OCI-LY3 (cell line): Measurements from ENCODE around the gene SOWAHB.

Experiments
- H2AFZ ChIP-seq: fragments of 200-600, 300-600 bp; shearing (Covaris generic); 2 replicates; pipeline ENCODE4 v1.6.0; 2014; ENCODE audit warnings: antibody characterized with exemption, low read depth, low read length
- H3K27ac ChIP-seq: fragments of 200-600, 300-600 bp; sonication (generic); 2 replicates; pipeline ENCODE4 v1.5.1; 2014; ENCODE audit warnings: mild to moderate bottlenecking, low read length, moderate library complexity, mixed read lengths
- H3K27me3 ChIP-seq: fragments of 200-600, 300-600 bp; sonication (generic); 2 replicates; pipeline ENCODE4 v1.6.1; 2014; ENCODE audit warnings: low read depth, low read length, mixed read lengths
- H3K36me3 ChIP-seq: fragments of 200-600, 300-600 bp; sonication (generic); replicated peaks from 2 replicates; pipeline ENCODE3; 2014; ENCODE audit warnings: low read depth, low read length, mixed read lengths
- H3K4me1 ChIP-seq: fragments of 300-600, 200-600 bp; sonication (generic); 2 replicates; pipeline ENCODE4 v1.6.1; 2014; ENCODE audit warnings: low read length, mixed read lengths
- H3K4me2 ChIP-seq: fragments of 200-600, 300-600 bp; sonication (generic); 2 replicates; pipeline ENCODE4 v1.6.1; 2014; ENCODE audit warnings: low read length, mixed read lengths
- H3K4me3 ChIP-seq: fragments of 300-600, 200-600 bp; sonication (generic); 2 replicates; pipeline ENCODE4 v1.5.1; 2014; ENCODE audit warnings: antibody characterized with exemption, mild to moderate bottlenecking, low read length, moderate library complexity
- H3K79me2 ChIP-seq: fragments of 300-600, 200-600 bp; shearing (Covaris generic); 2 replicates; pipeline ENCODE4 v1.6.1; 2014; ENCODE audit warnings: mild to moderate bottlenecking, low read length, mixed read lengths
- H3K9ac ChIP-seq: fragments of 300-600, 200-600 bp; shearing (Covaris generic); 2 replicates; pipeline ENCODE4 v1.6.0; 2014; ENCODE audit warnings: mild to moderate bottlenecking, low read length, moderate library complexity
- H3K9me3 ChIP-seq: fragments of 200-600, 300-600 bp; shearing (Covaris generic); 2 replicates; pipeline ENCODE4 v1.6.1; 2014; ENCODE audit warnings: low read length, mixed read lengths; ENCODE audit not compliant: insufficient read depth
- H4K20me1 ChIP-seq: fragments of 200-600, 300-600 bp; sonication (generic); 2 replicates; pipeline ENCODE4 v1.6.1; 2016; ENCODE audit warnings: low read length, mixed read lengths; ENCODE audit not compliant: insufficient read depth
- EZH2phosphoT487 ChIP-seq: fragments of 200-600 bp; shearing (Covaris generic); IDR thresholded peaks from 2 replicates; pipeline ENCODE4 v1.6.1; 2018; ENCODE audit warnings: antibody characterized with exemption, mixed run types, low read depth
- TF ChIP-seq, protein P1 (sequence below): fragments of 200-600, 300-600 bp; sonication (generic); IDR thresholded peaks from 2 replicates; pipeline ENCODE4 v1.5.1; 2014; ENCODE audit warnings: antibody characterized with exemption, low read length, low read depth

SOWAHB gene

GRCh38 chr4:76898949-76899645 is 1.2 kb upstream of the SOWAHB start:
- no peaks in the 10 kb centered on the region for H4K20me1 ChIP-seq
- no peak overlapping the region for H3K27ac ChIP-seq
- no peak overlapping the region for H2AFZ ChIP-seq
- TF ChIP-seq EZH2phosphoT487, result no peak
- TF ChIP-seq, protein P1, sequence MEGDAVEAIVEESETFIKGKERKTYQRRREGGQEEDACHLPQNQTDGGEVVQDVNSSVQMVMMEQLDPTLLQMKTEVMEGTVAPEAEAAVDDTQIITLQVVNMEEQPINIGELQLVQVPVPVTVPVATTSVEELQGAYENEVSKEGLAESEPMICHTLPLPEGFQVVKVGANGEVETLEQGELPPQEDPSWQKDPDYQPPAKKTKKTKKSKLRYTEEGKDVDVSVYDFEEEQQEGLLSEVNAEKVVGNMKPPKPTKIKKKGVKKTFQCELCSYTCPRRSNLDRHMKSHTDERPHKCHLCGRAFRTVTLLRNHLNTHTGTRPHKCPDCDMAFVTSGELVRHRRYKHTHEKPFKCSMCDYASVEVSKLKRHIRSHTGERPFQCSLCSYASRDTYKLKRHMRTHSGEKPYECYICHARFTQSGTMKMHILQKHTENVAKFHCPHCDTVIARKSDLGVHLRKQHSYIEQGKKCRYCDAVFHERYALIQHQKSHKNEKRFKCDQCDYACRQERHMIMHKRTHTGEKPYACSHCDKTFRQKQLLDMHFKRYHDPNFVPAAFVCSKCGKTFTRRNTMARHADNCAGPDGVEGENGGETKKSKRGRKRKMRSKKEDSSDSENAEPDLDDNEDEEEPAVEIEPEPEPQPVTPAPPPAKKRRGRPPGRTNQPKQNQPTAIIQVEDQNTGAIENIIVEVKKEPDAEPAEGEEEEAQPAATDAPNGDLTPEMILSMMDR, result no peak
- H3K79me2 ChIP-seq, result no peaks in the 10 kb centered on the region
- H3K27me3 ChIP-seq, result no peaks in the 10 kb centered on the region
- H3K9me3 ChIP-seq, result no peaks in the 10 kb centered on the region
- peaks cover 9% of the 10 kb centered on the region for H3K4me1 ChIP-seq
- H3K4me3 ChIP-seq, result no peak overlapping the region
- H3K9ac ChIP-seq, result no peak overlapping the region
- no peaks in the 10 kb centered on the region for H3K36me3 ChIP-seq
- no peak overlapping the region for H3K4me2 ChIP-seq

GRCh38 chr4:76898385-76898692 is 395 bp upstream of the SOWAHB start:
- Histone ChIP-seq H3K4me2 (no peak overlapping the region), H2AFZ (no peak overlapping the region), H3K4me1 (peaks cover 10% of the 10 kb centered on the region), H3K36me3 (no peaks in the 10 kb centered on the region), H3K79me2 (no peaks in the 10 kb centered on the region), H3K9ac (no peak overlapping the region), H3K27me3 (no peaks in the 10 kb centered on the region), H3K27ac (no peak overlapping the region), H3K9me3 (no peaks in the 10 kb centered on the region), H3K4me3 (no peak overlapping the region), H4K20me1 (no peaks in the 10 kb centered on the region)
- TF ChIP-seq, protein P1, result no peak
- TF ChIP-seq EZH2phosphoT487, result no peak

DNA sequence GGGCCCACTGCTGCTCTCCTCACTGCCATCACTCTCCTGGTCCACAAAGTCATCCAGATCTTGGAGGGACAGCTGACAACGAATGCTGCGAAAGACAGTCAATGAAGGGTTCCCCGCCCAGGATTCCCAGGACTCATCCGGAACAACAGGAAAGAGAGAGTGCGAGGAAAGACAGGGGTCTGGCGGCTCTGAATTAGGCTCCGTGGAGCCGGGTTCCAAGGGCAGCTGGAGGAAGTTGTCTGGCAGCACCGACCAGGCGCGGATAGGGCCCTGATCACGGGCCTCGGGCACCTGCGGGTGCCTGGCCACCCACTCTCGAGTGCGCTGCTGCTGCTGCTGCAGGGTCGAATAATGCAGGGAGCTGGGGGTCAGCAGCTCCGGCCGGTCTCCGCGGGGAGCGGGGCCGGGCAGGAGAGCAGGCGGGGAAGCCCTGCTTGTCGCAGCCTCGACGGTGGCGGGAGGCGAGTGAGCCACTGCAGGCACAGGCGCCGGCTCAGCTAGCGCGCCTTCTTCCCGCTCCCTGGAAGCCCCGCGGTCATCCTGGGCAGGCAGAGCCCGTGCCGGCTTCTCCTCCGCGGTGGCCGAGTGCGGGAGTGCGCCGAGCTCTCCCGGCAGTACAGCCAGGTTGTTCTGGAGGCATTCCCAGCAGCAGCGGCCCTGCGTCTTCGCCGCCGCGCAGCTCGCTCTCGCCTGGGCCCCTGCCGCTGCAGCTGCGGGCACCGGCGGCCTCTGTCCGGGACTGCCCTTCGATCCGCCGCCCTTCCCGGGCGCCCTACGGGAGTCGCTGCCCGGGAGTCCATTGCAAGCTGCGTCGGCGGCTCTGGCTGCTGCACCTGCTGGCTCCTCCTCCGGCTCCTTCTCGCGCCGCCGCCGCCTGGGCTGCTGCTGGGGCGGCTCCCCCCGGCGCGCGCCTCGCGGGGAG is 1.1 kb downstream of the SOWAHB start:
- Histone ChIP-seq H3K4me1 (peaks cover 10% of the 10 kb centered on the region), H3K9ac (no peak overlapping the region), H3K36me3 (no peaks in the 10 kb centered on the region), H3K27me3 (no peaks in the 10 kb centered on the region), H4K20me1 (no peaks in the 10 kb centered on the region), H3K9me3 (no peaks in the 10 kb centered on the region), H3K27ac (no peak overlapping the region), H2AFZ (no peak overlapping the region), H3K79me2 (no peaks in the 10 kb centered on the region), H3K4me3 (no peak overlapping the region), H3K4me2 (no peak overlapping the region)
- TF ChIP-seq, protein P1, result no peak
- TF ChIP-seq EZH2phosphoT487, result no peak

GRCh38 chr4:76896048-76896447 is 1.9 kb downstream of the SOWAHB start:
- Histone ChIP-seq H3K36me3 (no peaks in the 10 kb centered on the region), H3K27me3 (no peaks in the 10 kb centered on the region), H3K4me1 (peaks cover 10% of the 10 kb centered on the region), H2AFZ (no peak overlapping the region), H3K79me2 (no peaks in the 10 kb centered on the region), H3K9me3 (no peaks in the 10 kb centered on the region), H3K27ac (no peak overlapping the region), H3K9ac (no peak overlapping the region), H3K4me2 (no peak overlapping the region), H3K4me3 (no peak overlapping the region), H4K20me1 (no peaks in the 10 kb centered on the region)
- TF ChIP-seq, protein P1, result no peak
